H1 (cell line): ENCODE data around the gene THG1L. TPM values are rescaled to one million over a fixed set of nuclear protein-coding genes. Genes with fewer than 3 reads are reported as not detected.

Source experiments
- CTCF ChIA-PET: fragments of 300-600 bp; sonication (Branson Sonifier 250); formaldehyde crosslinking; loops from one replicate; lab custom pipeline; 2021; ENCODE audit not compliant: partially characterized antibody; lab: Charles Lee
- POLR2A ChIA-PET: fragments of 300-600 bp; sonication (Branson Sonifier 250); formaldehyde crosslinking; loops from one replicate; lab custom pipeline; 2021; ENCODE audit warnings: inconsistent platforms; ENCODE audit not compliant: partially characterized antibody; lab: Charles Lee
- DNase-seq, 2 experiments: peaks; one replicate each; pipeline versions ENCODE4 v3.0.0 to v3.0.0-alpha.2; 2010 to 2022; ENCODE audit warnings: low spot score in 2 of 2, low read depth in 1 of 2, mixed read lengths in 1 of 2
- FAIRE-seq: peaks from 2 replicates; lab custom pipeline; 2011; peaks lifted over from hg19 to GRCh38; lab: Jason Lieb, UNC
- H2AFZ ChIP-seq: 2 replicates; pipeline ENCODE4 v1.8.1; 2012; ENCODE audit warnings: low read length, inconsistent platforms
- H2AK5ac ChIP-seq: 2 replicates; pipeline ENCODE4 v1.6.1; 2013; ENCODE audit warnings: low read depth, low read length
- H2BK120ac ChIP-seq: replicated peaks from 2 replicates; pipeline ENCODE3; 2013; ENCODE audit warnings: low read depth, low read length, inconsistent platforms
- H2BK12ac ChIP-seq: 2 replicates; pipeline ENCODE4 v1.6.1; 2013; ENCODE audit warnings: low read depth, low read length
- H2BK15ac ChIP-seq: 2 replicates; pipeline ENCODE4 v1.6.1; 2013; ENCODE audit warnings: low read length
- H2BK20ac ChIP-seq: 2 replicates; pipeline ENCODE4 v1.6.1; 2013; ENCODE audit warnings: low read length
- H2BK5ac ChIP-seq: 2 replicates; pipeline ENCODE4 v1.6.1; 2013; ENCODE audit warnings: low read depth, low read length
- H3K14ac ChIP-seq: 2 replicates; pipeline ENCODE4 v1.6.1; 2013; ENCODE audit warnings: inconsistent platforms; ENCODE audit not compliant: insufficient read length
- H3K18ac ChIP-seq: 2 replicates; pipeline ENCODE4 v1.6.1; 2013; ENCODE audit warnings: low read length; ENCODE audit errors: extremely low read depth
- H3K23ac ChIP-seq: 2 replicates; pipeline ENCODE4 v1.6.1; 2013; ENCODE audit warnings: inconsistent platforms; ENCODE audit not compliant: insufficient read length
- H3K23me2 ChIP-seq: 2 replicates; pipeline ENCODE4 v1.6.1; 2013; ENCODE audit warnings: low read depth, low read length
- H3K27ac ChIP-seq: 2 replicates; pipeline ENCODE4 v1.6.1; 2011; ENCODE audit warnings: low read depth, low read length, inconsistent platforms
- H3K27me3 ChIP-seq, 4 experiments: replicated peaks in 1 of 4; 1 replicate in 1 of 4; 2 replicates in 3 of 4; pipeline versions ENCODE4 v1.6.1 to v1.8.1; 2011 to 2013; ENCODE audit warnings: low read length in 3 of 4, mild to moderate bottlenecking in 3 of 4, inconsistent platforms in 2 of 4, mixed read lengths in 2 of 4, moderate library complexity in 1 of 4; ENCODE audit not compliant: control insufficient read depth in 3 of 4, insufficient read depth in 3 of 4; ENCODE audit errors: extremely low read depth in 1 of 4
- H3K36me3 ChIP-seq, 4 experiments: 2 replicates each; pipeline versions ENCODE4 v1.6.1 to v1.8.1; 2011 to 2013; ENCODE audit warnings: mild to moderate bottlenecking in 4 of 4, low read length in 3 of 4, moderate library complexity in 2 of 4, control low read depth in 1 of 4, inconsistent platforms in 1 of 4; ENCODE audit not compliant: insufficient read depth in 4 of 4, control insufficient read depth in 2 of 4
- H3K4ac ChIP-seq: replicated peaks from 2 replicates; pipeline ENCODE3; 2013; ENCODE audit warnings: low read length, low read depth, mixed read lengths, inconsistent platforms; ENCODE audit not compliant: insufficient read length
- H3K4me1 ChIP-seq, 4 experiments: replicated peaks in 1 of 4; 1 replicate in 1 of 4; 2 replicates in 3 of 4; pipeline versions ENCODE4 v1.6.1 to v1.8.1; 2011 to 2013; ENCODE audit warnings: low read length in 3 of 4, inconsistent platforms in 2 of 4, mixed read lengths in 1 of 4; ENCODE audit not compliant: insufficient read depth in 4 of 4, control insufficient read depth in 3 of 4
- H3K4me2 ChIP-seq, 2 experiments: 2 replicates each; pipeline versions ENCODE4 v1.6.1 to v1.8.1; 2011 to 2013; ENCODE audit warnings: low read depth in 2 of 2, low read length in 2 of 2, control low read depth in 1 of 2, inconsistent platforms in 1 of 2, mild to moderate bottlenecking in 1 of 2; ENCODE audit not compliant: insufficient read depth in 1 of 2
- H3K4me3 ChIP-seq, 4 experiments: fragments of 200-600, 300-600 bp in 1 of 4; sonication (generic), shearing (Covaris generic), sonication (Bioruptor Twin) in 1 of 4; 2 replicates each; pipeline versions ENCODE4 v1.5.1 to v1.8.1; 2011 to 2016; ENCODE audit warnings: low read length in 4 of 4, low read depth in 3 of 4, control low read depth in 2 of 4, inconsistent platforms in 2 of 4, mild to moderate bottlenecking in 2 of 4, mixed read lengths in 1 of 4, moderate library complexity in 1 of 4; ENCODE audit not compliant: insufficient read depth in 2 of 4; ENCODE audit errors: extremely low read depth in 1 of 4
- H3K56ac ChIP-seq: replicated peaks from 2 replicates; pipeline ENCODE3; 2013; ENCODE audit warnings: low read depth, mild to moderate bottlenecking, mixed read lengths, low read length, inconsistent platforms; ENCODE audit not compliant: insufficient read length
- H3K79me1 ChIP-seq: 2 replicates; pipeline ENCODE4 v1.6.1; 2013; ENCODE audit warnings: low read depth, low read length, control low read depth
- H3K79me2 ChIP-seq, 2 experiments: 2 replicates each; pipeline versions ENCODE4 v1.6.1 to v1.8.1; 2012 to 2013; ENCODE audit warnings: low read length in 2 of 2, mild to moderate bottlenecking in 2 of 2, inconsistent platforms in 1 of 2; ENCODE audit not compliant: insufficient read depth in 2 of 2, control insufficient read depth in 1 of 2
- H3K9ac ChIP-seq, 4 experiments: replicated peaks in 1 of 4; 1 replicate in 1 of 4; 2 replicates in 3 of 4; pipeline versions ENCODE4 v1.6.1 to v1.8.1; 2011 to 2013; ENCODE audit warnings: low read depth in 3 of 4, low read length in 3 of 4, control low read depth in 2 of 4, mild to moderate bottlenecking in 2 of 4, moderate library complexity in 2 of 4, inconsistent platforms in 1 of 4; ENCODE audit errors: extremely low read depth in 1 of 4
- H3K9me3 ChIP-seq, 2 experiments: 2 replicates each; pipeline versions ENCODE4 v1.6.1 to v1.8.1; 2012 to 2013; ENCODE audit warnings: mild to moderate bottlenecking in 2 of 2, moderate library complexity in 2 of 2, control low read depth in 1 of 2, inconsistent platforms in 1 of 2, low read depth in 1 of 2, low read length in 1 of 2, mixed read lengths in 1 of 2; ENCODE audit not compliant: insufficient read depth in 2 of 2
- H4K20me1 ChIP-seq, 2 experiments: replicated peaks in 1 of 2; 2 replicates each; pipeline versions ENCODE3 to v1.8.1; 2011 to 2013; ENCODE audit warnings: inconsistent platforms in 2 of 2, low read length in 2 of 2, mild to moderate bottlenecking in 1 of 2; ENCODE audit not compliant: insufficient read depth in 2 of 2, control insufficient read depth in 1 of 2
- H4K5ac ChIP-seq: 2 replicates; pipeline ENCODE4 v1.6.1; 2013; ENCODE audit warnings: low read length, low read depth, mixed read lengths, inconsistent platforms; ENCODE audit not compliant: insufficient read length
- H4K8ac ChIP-seq: 2 replicates; pipeline ENCODE4 v1.8.0; 2013; ENCODE audit warnings: mild to moderate bottlenecking, moderate library complexity, low read length, inconsistent platforms; ENCODE audit not compliant: insufficient read depth; ENCODE audit errors: extremely low read depth
- H4K91ac ChIP-seq: replicated peaks from 2 replicates; pipeline ENCODE3; 2013; ENCODE audit warnings: low read length, mixed read lengths, inconsistent platforms; ENCODE audit not compliant: insufficient read length
- CHD1 ChIP-seq: IDR thresholded peaks from 2 replicates; pipeline ENCODE4 v1.6.1; 2012; ENCODE audit warnings: low read depth, low read length, improper control_type of control experiment
- SRF ChIP-seq: IDR thresholded peaks from 2 replicates; pipeline ENCODE4 v1.6.1; 2011; ENCODE audit warnings: mild to moderate bottlenecking, low read depth, low read length, moderate library complexity
- TBP ChIP-seq: IDR thresholded peaks from 2 replicates; pipeline ENCODE4 v1.6.1; 2011; ENCODE audit warnings: low read depth, low read length, improper control_type of control experiment
- ZNF274 ChIP-seq: IDR thresholded peaks from 2 replicates; pipeline ENCODE4 v1.7.0; 2012; ENCODE audit warnings: low read length, borderline replicate concordance; ENCODE audit errors: extremely low read depth
- WGBS, 2 experiments: shearing (Covaris generic) in 1 of 2; methylation state at CpG; one replicate each; pipeline versions ENCODE4 v1.1.6 to v1.1.7; 2013 to 2015; ENCODE audit warnings: low lambda C conversion rate in 2 of 2, mixed read lengths in 2 of 2, inconsistent platforms in 1 of 2, low coverage in 1 of 2, missing lambda C conversion rate in 1 of 2; ENCODE audit not compliant: insufficient replicate concordance in 2 of 2, insufficient coverage in 1 of 2, insufficient read length in 1 of 2; ENCODE audit errors: extremely low coverage in 1 of 2, missing lambda C conversion rate in 1 of 2; 5-methylcytosine and 5-hydroxymethylcytosine counted together
- polyA plus RNA-seq, 7 experiments: library from polyadenylated mRNA; depleted of rRNA in 3 of 7; stranded (reverse) in 5 of 7; unstranded in 2 of 7; fragments of >200 nt in 5 of 7; fragments of 200-250 nt in 2 of 7; gene quantifications; 1 replicate in 5 of 7; 2 replicates in 1 of 7; 4 replicates in 1 of 7; pipeline versions ENCODE4 v1.2.1 to v1.2.3, GENCODE V29; 2011 to 2013; ENCODE audit warnings: missing spikeins in 2 of 7, mixed read lengths in 2 of 7
- total RNA-seq: library from RNA; stranded (reverse); fragmentation: NEBNext Ultra II Directional; extraction: Animal tissue kit (Norgen Biotek cat#: 25700); gene quantifications from 2 replicates; pipeline ENCODE4 v1.2.1, GENCODE V29; 2021

The THG1L gene
- total and polyA plus RNA-seq, 2 of the 8 experiments (the other 6 are each of a cell fraction or from before 2014, with no cell fraction given) = 8.1 to 12.4 TPM

DNA sequence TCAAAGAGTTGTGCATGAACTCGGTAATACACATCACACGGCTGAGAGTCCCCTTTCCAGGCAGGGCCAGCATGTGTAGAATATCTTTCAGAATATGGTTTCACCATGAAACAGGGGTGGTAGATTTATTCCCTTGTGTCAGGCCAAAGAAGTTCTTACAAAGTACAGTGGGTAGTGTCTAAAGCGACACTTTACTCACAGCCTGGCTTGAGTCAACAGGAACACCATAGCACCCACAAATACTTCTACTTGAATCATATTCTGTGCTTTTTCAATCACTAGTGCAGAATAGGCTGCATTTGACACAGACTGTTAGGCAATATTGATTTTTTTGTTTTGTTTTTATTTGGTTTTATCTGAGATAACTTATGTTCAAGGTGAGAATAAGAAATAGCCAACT is 24.9 kb downstream of the THG1L start:
- FAIRE-seq = no peak
- POLR2A ChIA-PET = no interaction called here
- no peaks in the 10 kb centered on the region for H3K36me3 ChIP-seq

More for the DNA sequence above, 24.9 kb downstream of the THG1L start:
- Histone ChIP-seq H2AK5ac (no peak overlapping the region), H3K9me3 (no peaks in the 10 kb centered on the region), H3K79me1 (no peaks in the 10 kb centered on the region), H3K23me2 (no peaks in the 10 kb centered on the region), H2BK20ac (no peak overlapping the region), H3K4me2 (no peak overlapping the region), H4K91ac (no peak overlapping the region), H3K4ac (no peak overlapping the region), H4K20me1 (no peaks in the 10 kb centered on the region), H3K79me2 (no peaks in the 10 kb centered on the region), H3K4me1 (no peaks in the 10 kb centered on the region), H2AFZ (no peak overlapping the region), H3K4me3 (no peak overlapping the region), H3K27ac (no peak overlapping the region), H3K23ac (no peak overlapping the region), H4K8ac (no peak overlapping the region), H2BK120ac (no peak overlapping the region), H3K9ac (no peak overlapping the region), H3K14ac (no peak overlapping the region), H2BK12ac (no peak overlapping the region), H4K5ac (no peak overlapping the region), H3K56ac (no peak overlapping the region), H3K27me3 (no peaks in the 10 kb centered on the region), H2BK15ac (no peak overlapping the region), H3K18ac (no peak overlapping the region), H2BK5ac (no peak overlapping the region)
- CTCF ChIA-PET = interaction anchor here (1.0 to 4.5 kb wide), 5 partner anchors 7 to 319 kb away, joined by 3 to 26 read pairs (median 4); no protein-coding TSS in a partner anchor
- 83% methylated on average over 3 of the region's 3 CpGs; no CpG with 5 or more reads in 1 of the 2 experiments for WGBS, 2 experiments
- TF ChIP-seq CHD1 = no peak
- TF ChIP-seq SRF = no peak
- TF ChIP-seq ZNF274 = no peak
- TF ChIP-seq TBP = no peak
- no peak for DNase-seq
